Stimulated activated CD8-positive, alpha-beta memory T cell treated with anti-CD3 and anti-CD28 coated beads, Interleukin-7, amount 100 ng/mL, for 4 hours (primary cell): ENCODE measurements around the gene C11orf21.
"Not testable (repeated sequence)": the region's sequence is repeated elsewhere in the genome, so short reads cannot be mapped to it uniquely, and the experiment has no call there.

Experiments
- DNase-seq, 2 donors: peaks; one replicate each; pipeline ENCODE4 v3.0.0-alpha.2; 2020; ENCODE audit warnings: low read depth in 2 of 2

Gene C11orf21

DNA sequence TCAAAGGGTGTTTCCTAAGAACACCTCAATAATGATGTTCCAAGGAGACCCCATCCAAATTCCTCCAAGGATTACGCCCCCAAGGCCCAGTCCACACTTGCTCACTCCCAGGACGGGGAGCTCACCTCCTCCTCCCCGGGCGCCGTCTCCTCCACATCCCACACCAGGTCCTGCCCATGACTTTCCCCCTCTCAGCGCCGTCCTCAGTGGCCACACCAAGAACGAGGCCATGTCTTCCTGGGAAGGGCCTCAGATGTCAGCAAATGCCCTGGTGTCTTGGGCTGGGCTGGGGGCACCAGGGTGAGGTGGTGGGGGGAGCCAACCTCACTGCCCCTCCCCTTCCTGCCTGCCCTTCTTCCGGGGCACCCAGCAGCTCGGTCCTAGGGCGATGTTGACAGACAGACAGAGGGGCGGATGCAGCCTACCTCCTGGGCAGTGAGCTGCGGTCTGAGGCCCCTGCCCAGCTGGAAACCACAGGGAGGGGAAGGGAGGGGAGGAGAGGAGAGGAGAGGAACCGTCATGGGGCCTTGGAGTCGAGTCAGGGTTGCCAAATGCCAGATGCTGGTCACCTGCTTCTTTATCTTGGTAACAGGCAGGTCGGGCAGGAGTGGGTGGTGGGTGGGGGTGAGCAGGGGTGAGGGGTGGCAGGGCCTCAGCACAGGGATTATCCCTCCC is at the start of gene C11orf21, which contains the start of gene TSPAN32:
Gene C11orf21 (minus strand): TSS at position 288 of the 675 bp plus-strand sequence. CDS start 110 bp downstream, at position 178.
Gene TSPAN32 (plus strand): TSS at position 383 of the 675 bp plus-strand sequence. CDS start 137 bp downstream, at position 520.
- peak; percentile 21 to 42 for DNase-seq

DNA sequence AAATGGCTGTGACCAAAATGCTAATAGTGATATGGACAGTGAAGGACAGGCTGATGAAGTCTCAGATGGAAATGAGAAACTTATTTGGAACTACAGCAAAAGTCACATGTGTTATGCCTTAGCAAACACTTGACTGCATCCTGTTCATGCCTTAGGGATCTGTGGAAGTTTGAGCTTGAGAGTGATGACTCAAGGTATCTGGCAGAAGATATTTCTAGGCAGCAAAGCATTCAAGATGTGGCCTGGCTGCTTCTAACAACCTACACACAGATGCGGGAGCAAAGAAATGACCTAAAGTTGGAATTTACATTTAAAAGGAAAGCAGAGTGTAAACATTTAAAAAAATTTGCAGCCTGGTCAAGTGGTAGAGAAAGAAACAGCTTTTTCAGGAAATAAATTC is 47.3 kb upstream of the C11orf21 start:
- no peak for DNase-seq

DNA sequence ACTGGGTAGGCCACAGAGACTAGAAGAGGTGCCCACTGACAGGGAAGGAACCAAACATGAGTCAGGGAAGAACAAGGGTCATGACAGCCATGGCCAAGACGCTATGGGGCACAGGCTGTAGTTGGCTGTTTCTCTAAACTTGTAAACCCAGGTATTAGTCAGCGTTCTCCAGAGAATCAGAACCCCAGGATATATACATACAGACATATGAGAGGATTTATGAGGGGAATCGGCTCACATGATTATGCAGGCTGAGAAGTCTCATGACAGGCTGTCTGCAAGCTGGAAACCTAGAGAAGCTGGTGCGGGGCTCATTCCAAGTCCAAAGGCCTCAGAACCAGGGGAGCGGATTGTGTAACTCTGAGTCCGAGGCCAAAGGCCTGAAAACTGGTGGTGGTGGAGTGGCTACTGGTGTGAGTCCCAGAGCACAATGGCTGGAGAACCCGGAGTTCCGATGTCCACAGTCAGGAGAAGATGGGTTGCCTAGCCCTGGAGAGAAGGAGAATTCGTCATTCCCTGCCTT is 45.7 kb upstream of the C11orf21 start:
- DNase-seq = no peak

DNA sequence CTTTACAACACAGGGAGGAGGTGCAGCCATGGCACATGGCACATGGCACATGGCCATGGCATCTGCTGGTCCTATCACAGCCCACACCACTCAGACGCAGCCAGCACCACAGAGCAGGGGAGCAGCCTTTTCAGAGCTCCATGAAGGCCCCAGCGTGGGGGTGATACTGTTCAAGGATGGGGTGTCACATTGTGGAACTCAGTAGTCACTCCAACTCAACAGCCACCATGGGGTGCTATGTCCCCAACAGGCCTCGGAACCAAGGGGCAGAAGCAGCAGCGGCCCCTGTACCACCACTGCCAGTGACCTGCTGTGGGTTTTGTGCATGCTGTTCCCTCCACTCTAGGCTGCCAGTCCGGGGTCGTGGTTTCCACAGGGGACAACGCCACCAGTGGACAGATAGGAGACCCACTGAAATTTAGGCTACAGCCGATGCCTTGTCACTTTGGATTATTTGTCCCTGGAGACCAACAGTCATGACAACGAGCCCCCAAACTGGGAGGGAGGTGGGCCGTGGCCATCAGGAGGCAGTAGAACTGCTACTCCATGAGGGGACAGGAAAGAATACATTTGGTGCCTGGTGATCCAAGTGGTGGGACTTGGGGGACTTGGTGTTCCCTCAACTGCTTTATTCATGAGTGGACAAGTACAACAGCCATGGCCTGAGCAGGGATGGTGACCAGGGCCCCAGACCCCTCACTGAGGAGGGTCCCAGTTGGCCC is 45.0 kb upstream of the C11orf21 start:
- DNase-seq = no peak

- DNase-seq = no peak
Observed at GRCh38 chr11:2346014-2346413, 44.3 kb upstream of the C11orf21 start.

- DNase-seq = no peak
Observed at GRCh38 chr11:2345050-2345449, 43.3 kb upstream of the C11orf21 start.

DNA sequence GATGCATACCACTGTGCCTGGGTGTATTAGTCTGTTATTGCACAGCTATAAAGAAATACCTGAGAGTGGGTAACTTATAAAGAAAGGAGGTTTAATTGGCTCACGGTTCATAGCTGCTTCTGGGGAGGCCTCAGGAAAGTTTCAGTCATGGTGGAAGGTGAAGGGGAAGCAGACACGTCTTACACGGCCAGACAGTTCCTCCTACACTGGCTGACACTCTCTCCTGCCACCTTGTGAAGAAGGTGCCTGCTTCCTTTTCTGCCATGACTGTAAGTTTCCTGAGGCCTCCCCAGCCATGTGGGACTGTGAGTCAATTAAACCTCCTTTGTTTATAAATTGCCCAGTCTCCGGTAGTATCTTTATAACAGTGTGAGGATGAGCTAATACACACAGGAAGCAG is 41.8 kb upstream of the C11orf21 start:
- no peak for DNase-seq

DNA sequence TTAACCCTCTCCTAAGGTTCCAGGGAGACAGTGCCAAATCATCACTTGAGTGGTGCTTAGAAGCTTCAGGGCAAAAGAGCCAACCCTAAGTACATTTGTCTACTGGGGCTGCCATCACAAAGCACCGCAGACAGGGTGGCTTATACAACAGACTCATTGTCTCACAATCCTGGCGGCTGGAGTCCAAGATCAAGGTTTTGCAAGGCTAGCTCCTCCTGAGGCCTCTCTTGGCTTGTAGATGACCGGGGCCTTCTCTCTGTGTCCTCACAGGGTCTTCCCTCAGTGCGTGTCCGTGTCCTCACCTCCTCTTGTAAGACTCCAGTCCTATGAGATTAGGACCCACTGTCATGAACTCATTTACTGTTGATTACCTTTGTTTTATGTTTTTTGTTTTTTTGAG is 41.3 kb upstream of the C11orf21 start:
- no peak for DNase-seq

GRCh38 chr11:2342557-2342956 is 40.8 kb upstream of the C11orf21 start:
- no peak for DNase-seq

DNA sequence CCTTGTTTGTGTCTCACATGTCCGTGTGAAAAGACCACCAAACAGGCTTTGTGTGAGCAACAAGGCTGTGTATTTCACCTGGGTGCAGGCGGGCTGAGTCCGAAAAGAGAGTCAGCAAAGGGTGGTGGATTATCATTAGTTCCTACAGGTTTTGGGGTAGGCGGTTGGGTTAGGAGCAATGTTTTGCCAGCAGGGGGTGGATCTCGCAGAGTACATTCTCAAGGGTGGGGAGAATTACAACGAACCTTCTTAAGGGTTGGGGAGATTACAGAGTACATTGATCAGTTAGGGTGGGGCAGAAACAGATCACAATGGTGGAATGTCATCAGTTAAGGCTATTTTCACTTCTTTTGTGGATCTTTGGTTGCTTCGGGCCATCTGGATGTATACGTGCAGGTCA is 37.0 kb upstream of the C11orf21 start:
- DNase-seq = not testable (repeated sequence)

DNA sequence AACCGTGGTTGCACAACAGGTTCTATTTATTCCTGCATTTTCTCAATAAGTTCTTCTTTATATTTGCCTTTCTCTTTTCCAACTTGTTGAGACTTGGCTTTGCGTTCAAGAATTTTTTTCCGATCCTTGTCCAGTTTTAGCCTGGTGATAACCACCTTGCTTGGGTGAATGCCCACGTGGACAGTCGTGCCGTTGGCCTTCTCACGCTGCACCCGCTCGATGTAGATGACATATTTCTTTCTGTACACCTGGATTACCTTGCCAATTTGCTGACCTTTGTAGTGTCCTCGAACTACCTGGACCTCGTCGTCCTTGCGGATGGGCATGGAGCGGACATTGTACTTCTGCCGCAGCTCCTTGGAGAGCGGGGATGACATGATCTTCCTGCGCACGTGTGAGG is 33.6 kb upstream of the C11orf21 start:
- DNase-seq = not testable (repeated sequence)

DNA sequence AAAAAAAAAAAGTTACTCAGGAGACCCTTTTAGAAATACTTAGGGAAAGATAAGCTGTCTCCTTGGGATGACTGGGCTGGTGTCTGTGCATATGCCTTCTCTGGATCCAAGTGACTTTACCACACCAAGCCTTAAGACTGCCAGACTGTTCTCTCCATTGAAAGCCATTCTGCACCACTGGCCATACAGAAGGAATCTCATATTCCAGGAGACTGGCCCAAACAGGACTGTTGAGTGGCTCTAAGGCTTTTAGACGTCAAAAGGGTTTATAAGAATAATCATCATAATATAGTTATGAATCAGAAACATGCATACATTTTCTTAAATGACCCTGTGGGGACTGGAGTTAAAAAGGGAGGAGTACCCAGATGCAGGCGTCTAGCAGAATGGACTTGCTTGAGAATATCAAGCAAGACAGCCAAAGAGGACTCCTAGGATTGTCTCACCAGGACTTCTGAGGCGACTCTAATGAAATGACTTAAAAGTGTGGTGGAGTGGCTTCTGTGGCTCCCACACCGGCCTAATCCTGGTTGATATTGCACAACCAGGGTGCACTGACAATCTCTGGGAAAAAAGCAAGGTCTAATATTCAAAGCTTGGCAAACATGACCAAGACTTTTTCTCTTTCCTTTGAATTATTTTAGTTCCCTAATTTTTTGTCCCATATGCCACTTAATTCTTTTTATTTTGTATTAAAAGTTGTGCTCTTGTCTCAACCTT is 31.9 kb upstream of the C11orf21 start:
- DNase-seq = not testable (repeated sequence)

DNA sequence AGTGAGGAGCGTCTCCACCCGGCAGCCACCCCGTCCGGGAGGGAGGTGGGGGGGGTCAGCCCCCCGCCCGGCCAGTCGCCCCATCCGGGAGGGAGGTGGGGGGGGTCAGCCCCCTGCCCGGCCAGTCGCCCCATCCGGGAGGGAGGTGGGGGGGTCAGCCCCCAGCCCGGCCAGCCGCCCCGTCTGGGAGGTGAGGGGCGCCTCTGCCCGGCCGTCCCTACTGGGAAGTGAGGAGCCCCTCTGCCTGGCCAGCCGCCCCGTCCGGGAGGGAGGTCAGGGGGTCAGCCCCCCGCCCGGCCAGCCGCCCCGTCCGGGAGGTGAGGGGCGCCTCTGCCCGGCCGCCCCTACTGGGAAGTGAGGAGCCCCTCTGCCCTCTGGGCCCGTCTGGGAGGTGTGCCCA is 30.9 kb upstream of the C11orf21 start:
- DNase-seq = not testable (repeated sequence)

GRCh38 chr11:2331404-2331803 is 29.7 kb upstream of the C11orf21 start:
- no peak for DNase-seq

GRCh38 chr11:2330696-2331095 is 29.0 kb upstream of the C11orf21 start:
- no peak for DNase-seq

DNA sequence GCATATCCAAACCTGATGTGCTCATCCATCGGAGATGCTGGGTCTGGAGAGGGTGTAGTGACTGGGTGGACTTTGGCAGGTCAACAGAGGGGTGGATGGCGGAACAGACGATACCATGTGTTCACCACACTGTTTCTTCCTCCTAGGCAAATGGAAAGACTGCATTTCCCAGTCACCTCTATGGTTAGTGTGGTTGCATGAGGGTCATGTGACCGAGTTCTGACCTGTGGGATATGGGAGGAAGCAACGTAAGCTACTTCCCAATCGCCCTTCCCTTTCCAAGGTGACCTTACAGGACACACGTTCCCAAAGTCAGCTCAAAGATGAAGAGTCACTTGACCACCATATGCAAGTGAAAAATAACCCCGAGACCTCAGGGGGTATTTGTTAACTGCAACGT is 27.8 kb upstream of the C11orf21 start:
- no peak for DNase-seq

DNA sequence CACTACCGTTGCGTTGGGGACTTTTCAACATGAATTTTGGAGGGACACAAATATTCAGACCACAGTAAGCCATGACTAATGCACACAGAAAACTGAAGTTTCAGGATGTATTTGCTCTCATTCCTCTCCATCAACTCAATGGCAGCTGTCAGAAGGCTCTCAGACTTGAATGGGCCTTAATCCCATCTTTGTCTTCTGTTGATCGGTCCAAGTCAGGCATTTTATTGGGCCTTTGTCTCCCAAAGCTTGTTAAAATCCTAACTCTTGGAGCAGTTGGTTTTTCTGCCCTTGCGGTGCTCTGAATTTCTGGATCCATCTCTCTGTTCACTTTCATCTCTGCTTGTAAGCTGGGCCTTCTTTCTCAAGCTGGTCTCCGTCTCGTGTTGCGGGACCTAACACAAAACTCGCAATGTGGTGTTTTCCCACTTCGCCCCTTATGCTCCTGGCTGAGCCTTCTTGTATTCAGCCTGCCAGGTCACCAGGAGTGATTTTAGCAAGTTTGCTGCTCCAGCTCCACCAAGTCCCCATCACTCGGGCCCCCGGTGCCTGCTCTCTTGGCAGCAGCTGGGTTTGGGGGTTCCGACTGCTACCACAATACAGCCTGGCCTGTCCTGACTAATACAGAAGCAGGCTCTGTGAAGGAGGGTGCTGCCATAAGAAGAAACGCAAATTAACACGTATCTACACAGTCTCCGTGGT is 27.1 kb upstream of the C11orf21 start:
- no peak for DNase-seq

GRCh38 chr11:2328021-2328420 is 26.3 kb upstream of the C11orf21 start:
- no peak for DNase-seq

DNA sequence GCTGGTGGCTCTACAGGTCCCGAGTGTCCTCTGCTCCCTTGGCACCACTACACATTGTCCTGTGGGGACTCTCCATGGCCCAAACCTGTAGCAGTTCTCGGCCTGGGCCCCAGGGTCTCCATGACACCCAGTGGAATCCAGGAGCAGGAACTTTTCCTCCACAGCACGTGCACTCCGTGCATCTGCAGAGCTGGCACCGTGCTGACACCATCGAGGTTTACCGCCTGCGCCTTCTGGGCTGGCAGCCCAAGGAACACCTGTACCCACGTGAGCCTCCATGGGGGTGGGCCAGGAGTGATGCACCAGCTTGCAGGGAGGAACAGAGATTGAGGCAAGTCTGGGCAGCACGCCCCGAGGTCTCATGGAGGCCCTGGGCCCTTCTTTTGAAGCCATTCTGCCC is 25.3 kb upstream of the C11orf21 start:
- DNase-seq = no peak

DNA sequence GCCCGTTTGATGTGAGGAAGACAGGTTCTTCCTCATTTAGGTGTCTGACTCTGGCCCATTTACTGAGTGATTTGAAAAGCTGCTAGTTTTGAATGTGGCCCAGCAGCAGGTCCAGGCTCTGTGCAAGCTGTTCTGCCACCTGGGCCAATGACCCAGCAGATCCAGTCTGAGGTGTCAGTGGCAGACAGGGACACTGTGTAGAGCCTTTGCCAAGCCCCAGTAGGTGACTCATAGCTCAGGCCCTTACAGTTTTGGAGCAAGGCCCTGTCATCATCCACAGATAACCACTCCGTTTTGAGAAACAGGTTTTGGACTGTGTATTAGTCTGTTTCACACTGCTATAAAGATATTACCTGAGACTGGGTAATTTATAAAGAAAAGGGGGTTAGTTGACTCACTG is 24.0 kb upstream of the C11orf21 start:
- no peak for DNase-seq

DNA sequence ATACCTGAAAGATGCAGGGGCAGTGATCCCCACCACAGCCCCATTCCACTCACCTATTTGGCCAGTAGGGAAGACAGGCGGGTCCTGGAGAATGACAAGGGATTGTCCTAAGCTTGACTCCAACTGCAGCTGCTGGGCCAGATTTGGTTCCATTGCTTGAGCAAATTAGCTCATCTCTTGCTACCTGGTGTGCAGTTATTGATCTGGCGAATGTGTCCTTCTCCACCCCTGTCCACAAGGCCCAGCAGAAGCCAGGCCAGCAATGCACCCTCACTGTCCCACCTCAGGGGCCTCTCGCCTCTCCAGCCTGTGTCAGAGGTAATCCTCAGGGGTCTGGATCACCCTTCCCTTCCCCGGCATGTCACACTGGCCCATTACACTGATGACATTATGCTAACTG is 23.4 kb upstream of the C11orf21 start:
- DNase-seq = no peak

GRCh38 chr11:2321311-2321683 is 19.6 kb upstream of the C11orf21 start:
- DNase-seq = no peak
